Right kidney (tissue), 1 donor: ENCODE measurements around the gene CRK.
A peak's percentile ranks its signal among the peaks of the same experiment; 100 is the strongest.
"Not testable (repeated sequence)": the region's sequence is repeated elsewhere in the genome, so short reads cannot be mapped to it uniquely, and the experiment has no call there.

ENCODE experiments used
- DNase-seq: peaks from one replicate; pipeline ENCODE4 v3.0.0-alpha.2; 2016

The CRK gene

GRCh38 chr17:1431631-1432104 is 24.4 kb downstream of the CRK start:
- DNase-seq, result no peak

GRCh38 chr17:1423456-1424135 is 32.4 kb downstream of the CRK start:
- DNase-seq, result peak; percentile 30

- DNase-seq, result no peak
Measured at GRCh38 chr17:1422885-1423284, 33.1 kb downstream of the CRK start.

- DNase-seq, result no peak
Measured at GRCh38 chr17:1421470-1421869, 34.6 kb downstream of the CRK start.

GRCh38 chr17:1420981-1421380 is 35.1 kb downstream of the CRK start:
- no peak for DNase-seq

GRCh38 chr17:1420163-1420562 is 35.9 kb downstream of the CRK start:
- DNase-seq, result no peak

GRCh38 chr17:1418476-1418875 is 37.6 kb downstream of the CRK start:
- not testable (repeated sequence) for DNase-seq

GRCh38 chr17:1416414-1416813 is 39.6 kb downstream of the CRK start:
- no peak for DNase-seq

- no peak for DNase-seq
Measured at GRCh38 chr17:1414634-1415033, 41.4 kb downstream of the CRK start.

GRCh38 chr17:1414001-1414574 is 41.9 kb downstream of the CRK start:
- no peak for DNase-seq

- no peak for DNase-seq
Measured at GRCh38 chr17:1413281-1413791, 42.7 kb downstream of the CRK start.

GRCh38 chr17:1412185-1413110 is 43.6 kb downstream of the CRK start:
- no peak for DNase-seq

- DNase-seq, result no peak
Measured at GRCh38 chr17:1402262-1402586, 53.8 kb downstream of the CRK start.

- peak; percentile 100 for DNase-seq
Measured at GRCh38 chr17:1399679-1400512, 56.1 kb downstream of the CRK start, which contains the start of gene YWHAE. Gene YWHAE, minus strand, starts transcription at chr17:1400222. Its CDS starts 112 bp downstream, at chr17:1400110.

GRCh38 chr17:1398931-1399678 is 56.9 kb downstream of the CRK start:
- no peak for DNase-seq

GRCh38 chr17:1398028-1398427 is 58.0 kb downstream of the CRK start:
- DNase-seq, result no peak

- not testable (repeated sequence) for DNase-seq
Measured at GRCh38 chr17:1395876-1396665, 60.0 kb downstream of the CRK start.

GRCh38 chr17:1391577-1391976 is 64.5 kb downstream of the CRK start:
- no peak for DNase-seq

GRCh38 chr17:1390432-1391367 is 65.3 kb downstream of the CRK start:
- no peak for DNase-seq
